Measurements from ENCODE around the gene MTG1.

The MTG1 gene

DNA sequence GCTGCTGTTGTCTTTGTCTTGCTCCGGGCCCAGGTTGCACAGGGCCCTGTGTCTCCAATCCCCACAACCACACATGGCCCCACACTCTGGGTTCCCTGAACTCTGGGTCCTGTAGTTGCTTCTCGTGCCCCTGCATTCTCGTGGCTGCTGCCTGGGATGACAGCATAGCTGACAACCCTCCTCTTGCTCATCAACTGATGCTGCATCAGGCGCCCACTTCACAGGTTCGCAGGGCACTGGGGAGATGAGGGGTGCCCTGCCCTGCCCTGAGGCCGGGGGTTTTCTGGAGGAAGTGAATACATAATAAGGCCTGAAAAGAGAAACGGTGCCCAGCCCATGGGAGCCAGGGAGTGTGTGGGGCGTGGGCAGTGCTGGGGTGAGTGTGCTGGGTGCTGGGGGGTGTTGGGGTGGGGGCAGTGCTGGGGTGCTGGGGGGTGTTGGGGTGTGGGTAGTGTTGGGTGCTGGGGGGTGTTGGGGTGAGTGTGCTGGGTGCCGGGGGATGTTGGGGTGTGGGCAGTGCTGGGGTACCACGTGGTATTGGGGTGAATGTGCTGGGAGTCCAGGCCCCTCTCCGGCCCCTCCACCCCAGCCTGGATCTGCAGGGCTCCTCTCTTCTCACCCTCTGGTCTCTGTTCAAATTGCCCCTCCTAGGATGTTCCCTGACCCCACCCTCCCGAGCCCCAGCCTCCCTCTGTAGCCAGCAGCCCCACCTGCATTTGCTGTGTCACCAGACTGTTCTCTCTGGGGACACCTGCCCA is 2.0 kb upstream of the MTG1 start:
- H3K27ac ChIP-seq: no peak overlapping the region
- TF ChIP-seq, protein P1, sequence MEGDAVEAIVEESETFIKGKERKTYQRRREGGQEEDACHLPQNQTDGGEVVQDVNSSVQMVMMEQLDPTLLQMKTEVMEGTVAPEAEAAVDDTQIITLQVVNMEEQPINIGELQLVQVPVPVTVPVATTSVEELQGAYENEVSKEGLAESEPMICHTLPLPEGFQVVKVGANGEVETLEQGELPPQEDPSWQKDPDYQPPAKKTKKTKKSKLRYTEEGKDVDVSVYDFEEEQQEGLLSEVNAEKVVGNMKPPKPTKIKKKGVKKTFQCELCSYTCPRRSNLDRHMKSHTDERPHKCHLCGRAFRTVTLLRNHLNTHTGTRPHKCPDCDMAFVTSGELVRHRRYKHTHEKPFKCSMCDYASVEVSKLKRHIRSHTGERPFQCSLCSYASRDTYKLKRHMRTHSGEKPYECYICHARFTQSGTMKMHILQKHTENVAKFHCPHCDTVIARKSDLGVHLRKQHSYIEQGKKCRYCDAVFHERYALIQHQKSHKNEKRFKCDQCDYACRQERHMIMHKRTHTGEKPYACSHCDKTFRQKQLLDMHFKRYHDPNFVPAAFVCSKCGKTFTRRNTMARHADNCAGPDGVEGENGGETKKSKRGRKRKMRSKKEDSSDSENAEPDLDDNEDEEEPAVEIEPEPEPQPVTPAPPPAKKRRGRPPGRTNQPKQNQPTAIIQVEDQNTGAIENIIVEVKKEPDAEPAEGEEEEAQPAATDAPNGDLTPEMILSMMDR (conservative IDR thresholded peaks at IDR 0.05): no peak

DNA sequence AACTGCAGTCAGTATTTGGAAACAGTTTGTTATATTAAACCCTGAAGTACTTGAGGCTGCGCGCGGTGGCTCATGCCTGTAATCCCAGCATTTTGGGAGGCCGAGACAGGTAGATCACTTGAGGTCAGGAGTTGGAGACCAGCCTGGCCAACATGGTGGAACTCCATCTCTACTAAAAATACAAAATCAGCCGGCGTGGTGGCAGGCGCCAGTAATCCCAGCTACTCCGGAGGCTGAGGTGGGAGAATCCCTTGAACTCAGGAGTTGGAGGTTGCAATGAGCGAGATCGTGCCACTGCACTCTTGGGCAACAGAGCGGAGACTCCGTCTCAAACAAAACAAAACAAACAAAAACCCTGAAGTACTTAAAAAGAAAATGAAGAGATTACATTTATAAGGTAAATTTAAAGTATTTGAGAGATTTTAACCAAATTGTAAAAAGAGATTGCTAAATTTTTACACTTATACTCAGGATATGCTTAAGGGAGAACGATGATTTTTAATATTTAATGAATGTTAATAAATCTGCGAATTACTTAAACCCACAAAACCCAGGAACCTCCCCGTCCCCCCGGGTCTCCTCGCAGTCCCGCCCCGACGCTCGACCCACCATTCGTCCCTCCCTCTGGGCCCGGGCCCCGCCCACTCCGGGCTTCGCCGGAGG is 425 bp upstream of the MTG1 start:
- TF ChIP-seq, protein P1 (conservative IDR thresholded peaks at IDR 0.05): no peak
- H3K27ac ChIP-seq: peak overlapping the region; percentile 87

DNA sequence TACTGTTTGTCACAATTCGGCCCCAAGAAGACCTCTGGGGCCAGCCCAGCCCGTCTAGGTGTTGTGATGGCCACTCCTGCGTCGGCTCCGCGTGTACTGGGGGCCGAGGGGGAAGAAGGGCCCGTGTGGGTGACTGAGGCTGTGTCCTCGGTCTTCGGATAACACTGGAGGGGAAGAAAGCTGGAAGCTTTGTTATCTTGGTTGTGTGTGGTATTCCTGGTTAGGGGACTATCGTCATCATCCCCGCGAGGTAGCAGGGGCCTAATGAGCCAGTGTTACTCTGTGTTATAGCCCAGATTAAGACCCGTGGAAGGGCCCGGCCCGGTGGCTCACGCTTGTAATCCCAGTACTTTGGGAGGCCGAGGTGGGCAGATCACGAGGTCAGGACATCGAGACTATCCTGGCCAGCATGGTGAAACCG is 854 bp downstream of the MTG1 start:
- peak overlapping the region; percentile 87 for H3K27ac ChIP-seq
- TF ChIP-seq, protein P1 (conservative IDR thresholded peaks at IDR 0.05): no peak

DNA sequence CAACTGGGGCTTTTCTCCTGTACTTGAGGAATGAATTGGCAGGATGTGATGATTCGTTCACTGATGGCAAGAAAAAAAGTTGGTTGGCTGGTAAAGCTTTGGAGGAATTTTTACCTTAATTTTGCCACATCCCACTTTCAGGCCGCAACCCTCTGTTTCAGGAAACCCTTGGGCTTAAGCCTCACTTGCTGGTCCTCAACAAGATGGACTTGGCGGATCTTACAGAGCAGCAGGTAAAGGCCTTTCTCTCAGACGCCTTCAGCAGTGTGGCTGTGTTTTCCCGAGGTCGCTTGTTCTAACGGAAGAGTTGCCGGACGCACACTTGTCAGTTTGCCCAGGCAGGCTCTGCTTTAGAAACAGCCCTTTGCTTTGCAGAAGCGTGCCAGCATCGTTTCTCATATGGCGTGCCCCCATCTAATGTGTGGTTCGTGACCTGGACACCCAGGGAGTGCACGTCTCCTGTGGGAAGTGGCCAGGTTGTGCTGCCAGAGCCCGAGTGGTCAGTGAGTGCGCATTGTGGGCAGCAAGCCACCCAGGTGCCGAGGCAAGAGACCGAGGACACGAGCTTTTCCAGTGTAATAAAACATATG is 2.2 kb downstream of the MTG1 start:
- TF ChIP-seq, protein P1 (conservative IDR thresholded peaks at IDR 0.05): no peak
- no peak overlapping the region for H3K27ac ChIP-seq

DNA sequence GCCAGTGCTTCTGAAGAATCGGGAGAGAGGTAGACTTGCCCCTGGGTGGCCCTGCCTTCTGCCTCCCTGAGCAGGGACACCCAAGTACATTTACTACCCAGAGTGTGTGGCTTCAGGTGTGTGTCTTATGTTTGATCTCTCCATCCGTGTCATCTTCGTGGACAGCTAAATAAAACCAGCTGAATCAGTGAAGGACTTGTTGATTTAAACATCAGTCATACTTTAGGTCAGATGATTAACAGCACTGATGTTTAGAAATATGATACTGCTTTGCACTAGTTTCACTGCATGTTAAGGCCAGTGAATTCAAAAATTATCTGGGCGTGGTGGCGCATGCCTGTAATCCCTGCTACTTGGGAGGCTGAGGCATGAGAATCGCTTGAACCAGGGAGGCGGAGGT is 4.0 kb downstream of the MTG1 start:
- TF ChIP-seq, protein P1 (conservative IDR thresholded peaks at IDR 0.05): no peak
- H3K27ac ChIP-seq: no peak overlapping the region

DNA sequence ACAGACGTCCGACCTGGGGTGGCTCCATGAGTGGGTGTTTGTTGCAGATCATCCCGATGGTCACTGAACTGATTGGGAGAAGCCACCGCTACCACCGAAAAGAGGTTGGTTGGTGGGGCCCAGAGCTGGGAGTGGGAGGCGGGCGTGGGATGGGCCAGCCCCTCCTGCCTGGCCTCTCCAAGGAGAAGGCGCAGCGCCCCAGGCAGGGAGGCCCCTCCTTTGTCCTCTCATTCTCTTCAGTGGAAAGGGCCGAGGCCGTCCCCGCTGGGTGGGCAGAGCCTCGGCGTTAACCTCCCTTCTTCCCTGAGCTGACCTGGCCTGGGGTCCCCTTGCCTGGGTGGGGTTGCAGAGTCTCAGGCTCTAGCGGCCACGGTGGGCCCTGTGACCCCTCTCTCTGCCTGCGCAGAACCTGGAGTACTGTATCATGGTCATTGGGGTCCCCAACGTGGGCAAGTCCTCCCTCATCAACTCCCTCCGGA is 5.2 kb downstream of the MTG1 start:
- TF ChIP-seq, protein P1 (conservative IDR thresholded peaks at IDR 0.05): no peak

More for the DNA sequence above, 5.2 kb downstream of the MTG1 start:
- no peak overlapping the region for H3K27ac ChIP-seq

All from VCaP (cell line).